OCI-M1 (cell line): ENCODE measurements around the gene PPP1R18.
"Not testable (repeated sequence)": the region's sequence is repeated elsewhere in the genome, so short reads cannot be mapped to it uniquely, and the experiment has no call there.

Experiments used
- DNase-seq: peaks from one replicate; lab custom pipeline; 2025; lab: John Stamatoyannopoulos, UW

The PPP1R18 gene

DNA sequence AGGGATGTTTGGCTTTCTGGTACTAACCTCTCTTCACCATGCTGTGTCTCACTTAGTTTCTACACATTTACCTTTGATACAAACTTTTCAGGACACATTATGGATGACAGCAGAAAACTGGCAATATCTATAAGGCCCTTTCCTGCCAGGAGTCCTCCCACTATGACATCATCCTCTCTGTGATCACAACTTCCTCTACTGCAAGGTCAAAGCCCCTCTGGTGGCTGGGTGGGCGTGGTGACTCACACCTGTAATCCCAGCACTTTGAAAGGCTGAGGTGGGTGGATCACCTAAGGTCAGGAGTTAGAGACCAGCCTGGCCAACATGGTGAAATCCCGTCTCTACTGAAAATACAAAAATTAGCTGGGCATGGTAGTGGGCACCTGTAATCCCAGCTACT is 20.1 kb downstream of the PPP1R18 start:
- DNase-seq = peak; percentile 31

GRCh38 chr6:30664994-30665767 is 21.3 kb downstream of the PPP1R18 start:
- no peak for DNase-seq

- DNase-seq = not testable (repeated sequence)
Observed at GRCh38 chr6:30657922-30658321, 28.5 kb downstream of the PPP1R18 start.

DNA sequence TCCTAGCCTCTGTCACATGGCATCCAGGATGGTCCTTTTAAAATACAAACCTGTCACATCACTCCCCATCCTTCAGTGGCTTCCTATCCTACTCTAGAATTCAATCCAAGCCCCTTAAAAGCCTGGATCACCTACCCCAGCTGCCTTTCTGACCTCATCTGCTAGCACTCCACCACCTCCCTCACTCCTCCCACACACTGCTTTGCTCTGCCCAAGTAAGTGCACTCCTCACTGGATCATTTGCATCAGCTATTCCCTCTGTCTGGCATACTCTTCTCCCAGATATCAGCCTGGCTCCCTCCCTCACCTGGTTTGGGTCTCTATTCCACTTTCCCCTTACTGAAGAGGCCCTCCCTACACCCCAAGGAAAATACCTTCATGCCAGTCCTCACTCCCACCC is 29.0 kb downstream of the PPP1R18 start:
- no peak for DNase-seq

DNA sequence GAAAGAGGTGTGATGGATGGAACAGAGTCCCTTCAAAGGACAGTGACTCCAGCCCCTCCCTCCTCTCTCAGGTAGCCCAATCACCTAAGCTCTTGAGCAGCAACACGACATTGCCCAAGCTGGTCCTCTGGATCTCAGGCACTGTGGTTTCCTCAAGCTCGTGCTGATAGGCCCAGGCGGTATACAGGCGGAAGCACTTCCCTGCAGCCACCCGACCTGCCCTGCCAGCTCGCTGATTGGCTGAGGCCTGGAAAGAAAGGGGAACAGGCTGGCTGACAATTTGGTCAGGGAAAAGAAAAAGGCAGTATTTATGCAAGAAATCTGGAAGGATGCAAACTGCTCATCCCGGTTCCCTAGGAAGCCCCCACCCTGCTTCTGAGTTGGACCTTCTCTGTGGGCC is 29.9 kb downstream of the PPP1R18 start:
- DNase-seq = no peak

DNA sequence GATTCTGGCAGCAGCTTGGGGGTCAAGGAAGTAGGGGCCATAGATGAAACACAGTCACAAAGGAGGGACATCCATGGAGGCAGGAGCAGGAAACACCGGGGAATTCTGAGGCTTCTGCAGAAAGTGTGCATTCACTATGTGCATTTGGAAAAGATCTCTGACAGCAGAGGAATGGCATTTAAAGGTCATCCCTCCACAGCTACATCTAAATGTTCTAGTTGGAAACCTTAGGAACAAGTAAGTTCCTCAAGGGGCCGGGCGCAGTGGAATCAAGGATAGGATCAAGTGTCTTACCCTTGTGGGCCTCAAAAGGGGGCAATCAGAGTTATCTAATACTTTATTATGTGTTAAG is 30.7 kb downstream of the PPP1R18 start:
- no peak for DNase-seq

GRCh38 chr6:30654798-30655742 is 31.4 kb downstream of the PPP1R18 start:
- no peak for DNase-seq

- DNase-seq = no peak
Observed at GRCh38 chr6:30651143-30651542, 35.3 kb downstream of the PPP1R18 start.

- peak; percentile 90 for DNase-seq
Observed at GRCh38 chr6:30647242-30648116, 39.0 kb downstream of the PPP1R18 start.

DNA sequence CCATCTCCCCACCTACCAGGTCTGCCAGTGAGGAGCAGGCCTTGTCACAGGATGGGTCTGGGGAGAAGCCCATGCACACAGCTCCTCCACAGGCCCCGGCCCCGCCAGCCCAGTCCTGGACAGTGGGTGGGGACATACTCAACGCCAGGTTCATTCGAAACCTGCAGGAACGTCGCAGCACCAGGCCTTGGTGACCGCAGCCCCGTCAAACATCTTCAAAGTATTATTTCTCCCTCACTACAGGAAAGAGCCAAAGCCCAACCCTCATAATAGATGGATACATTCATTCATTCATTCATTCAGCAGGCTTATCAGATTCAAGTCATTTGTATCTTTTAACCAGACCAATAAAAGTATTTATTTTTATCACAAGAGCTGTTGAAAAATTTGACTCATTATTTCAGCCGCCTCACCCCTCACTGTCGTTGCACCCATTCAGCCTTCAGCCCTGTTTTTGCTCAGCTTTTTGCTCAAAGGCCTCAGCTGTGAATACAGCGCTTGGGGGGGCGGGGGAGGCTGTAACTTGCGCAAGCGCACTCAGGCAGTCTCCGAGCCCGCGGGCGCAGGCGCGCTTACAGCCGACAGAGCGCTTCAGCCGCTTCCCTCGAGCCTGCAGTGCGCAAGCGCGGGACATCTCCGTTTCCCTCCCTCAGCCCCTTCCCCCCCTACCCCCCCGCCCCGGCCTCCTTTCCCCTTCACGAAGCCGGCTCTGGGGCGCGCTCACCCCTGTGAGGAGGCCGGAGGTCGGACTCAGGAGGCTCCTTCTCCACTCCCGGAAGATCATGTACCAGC is 39.8 kb downstream of the PPP1R18 start, which contains the start of gene C6orf136:
C6orf136 (plus strand) TSS at position 684 of the 792 bp plus-strand sequence; CDS start at position 783, 99 bp downstream.
- DNase-seq = peak; percentile 97

GRCh38 chr6:30645989-30646388 is 40.5 kb downstream of the PPP1R18 start:
- DNase-seq = no peak

GRCh38 chr6:30644769-30645168 is 41.7 kb downstream of the PPP1R18 start:
- DNase-seq = no peak

DNA sequence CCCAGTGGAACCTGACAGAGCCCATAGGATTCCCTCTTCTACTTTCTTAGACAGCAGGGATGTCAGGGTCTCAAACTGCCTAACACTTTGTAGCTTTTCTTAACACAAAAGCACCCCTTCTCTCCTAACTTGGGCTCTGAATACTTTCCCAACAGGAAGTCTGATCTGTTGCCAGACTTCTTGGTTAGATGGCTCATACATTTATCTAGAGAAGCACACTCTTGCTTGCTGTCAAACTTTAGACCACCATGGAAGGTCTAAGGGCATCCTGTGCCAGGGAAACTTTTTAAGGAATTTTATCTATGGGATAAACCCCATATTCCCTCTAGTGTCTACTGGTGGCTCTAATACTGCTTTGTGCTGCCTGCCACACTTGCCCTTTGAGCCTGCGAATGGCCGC is 42.8 kb downstream of the PPP1R18 start:
- DNase-seq = no peak

DNA sequence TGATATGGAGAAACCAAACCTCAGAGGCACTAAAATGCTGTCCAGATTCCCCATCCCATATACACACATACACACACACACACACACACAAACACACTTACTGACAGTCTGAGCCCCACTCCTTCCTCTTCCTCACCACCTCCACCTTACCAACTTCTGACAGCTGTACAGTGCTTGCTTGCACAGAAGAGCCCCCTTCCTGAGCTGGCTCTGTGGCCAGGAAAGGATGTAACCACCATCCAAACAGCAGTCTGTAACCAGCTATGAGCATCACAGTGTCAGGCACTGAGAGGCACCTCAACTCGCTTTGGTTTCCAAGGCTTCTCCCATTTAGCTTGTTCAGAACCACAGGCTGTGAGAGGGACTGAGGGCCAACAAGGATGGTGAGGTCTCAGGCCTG is 45.4 kb downstream of the PPP1R18 start:
- DNase-seq = no peak

- DNase-seq = no peak
Observed at GRCh38 chr6:30640481-30640880, 46.0 kb downstream of the PPP1R18 start.

- no peak for DNase-seq
Observed at GRCh38 chr6:30635834-30636233, 50.6 kb downstream of the PPP1R18 start.

GRCh38 chr6:30626484-30627366 is 59.7 kb downstream of the PPP1R18 start, which contains the start of gene ATAT1:
Gene ATAT1, plus strand, starts transcription at chr6:30626874.
- peak; percentile 91 for DNase-seq
